Thoracic aorta (tissue), 2 donors: ENCODE results near the gene TMTC2. TPM values are rescaled to one million over a fixed set of nuclear protein-coding genes. Genes with fewer than 3 reads are reported as not detected.

Source experiments
- ATAC-seq: fragments of 150-250 bp; one replicate; pipeline ENCODE4 v1.8.0; 2017; ENCODE audit warnings: low read depth; ENCODE audit not compliant: insufficient number of reproducible peaks, low FRiP score
- DNase-seq: peaks from one replicate; pipeline ENCODE4 v3.0.0-alpha.2; 2020; ENCODE audit warnings: low spot score
- H3K27ac ChIP-seq, 2 donors: fragments of 200-600 bp; sonication (generic); 1 replicate in 1 of 2; 2 replicates in 1 of 2; pipeline ENCODE4 v1.5.1; 2016; ENCODE audit warnings: mild to moderate bottlenecking in 2 of 2, moderate library complexity in 2 of 2
- H3K27me3 ChIP-seq: fragments of 200-600 bp; sonication (generic); replicated peaks from 2 replicates; pipeline ENCODE4 v1.6.0; 2016; ENCODE audit warnings: mild to moderate bottlenecking; ENCODE audit not compliant: insufficient read depth
- H3K36me3 ChIP-seq: fragments of 200-600 bp; sonication (generic); one replicate; pipeline ENCODE4 v1.5.1; 2016
- H3K4me1 ChIP-seq, 2 donors: fragments of 200-600 bp; sonication (generic); 1 replicate in 1 of 2; 2 replicates in 1 of 2; pipeline versions ENCODE4 v1.5.1 to v1.6.0; 2016; ENCODE audit warnings: low read depth in 2 of 2, mild to moderate bottlenecking in 1 of 2; ENCODE audit not compliant: control insufficient read depth in 1 of 2
- H3K4me3 ChIP-seq: fragments of 200-600 bp; sonication (generic); 2 replicates; pipeline ENCODE4 v1.5.1; 2016; ENCODE audit warnings: mild to moderate bottlenecking
- H3K9me3 ChIP-seq: fragments of 200-600 bp; sonication (generic); 2 replicates; pipeline ENCODE4 v1.5.1; 2016
- CTCF ChIP-seq: fragments of 200-600 bp; sonication (generic); IDR thresholded peaks from one replicate; pipeline ENCODE4 v1.5.1; 2019; ENCODE audit warnings: antibody characterized with exemption
- total RNA-seq, 2 donors: library from RNA; depleted of rRNA; stranded (reverse); fragments of >200 nt; gene quantifications; one replicate each; pipeline versions ENCODE4 v1.1.0 to v1.2.3, GENCODE V29; 2016

Gene TMTC2
- total RNA-seq, 2 donors from 2014 or later: 2.8 to 8.6 TPM

GRCh38 chr12:82953397-82953796 lies 266.7 kb downstream of the TMTC2 start:
- DNase-seq (no peak), ATAC-seq (no peak)
- no peaks in the 10 kb centered on the region for H3K4me1 ChIP-seq
- H3K9me3 ChIP-seq: no peaks in the 10 kb centered on the region
- no peaks in the 10 kb centered on the region for H3K36me3 ChIP-seq
- no peak overlapping the region for H3K4me3 ChIP-seq
- no peak for TF ChIP-seq CTCF
- no peak overlapping the region for H3K27ac ChIP-seq
- no peaks in the 10 kb centered on the region for H3K27me3 ChIP-seq

GRCh38 chr12:82954064-82954463 lies 267.4 kb downstream of the TMTC2 start:
- no peaks in the 10 kb centered on the region for H3K4me1 ChIP-seq
- no peak overlapping the region for H3K4me3 ChIP-seq
- no peak for ATAC-seq
- TF ChIP-seq CTCF: no peak
- no peaks in the 10 kb centered on the region for H3K27me3 ChIP-seq
- H3K36me3 ChIP-seq: no peaks in the 10 kb centered on the region
- no peak overlapping the region for H3K27ac ChIP-seq
- H3K9me3 ChIP-seq: no peaks in the 10 kb centered on the region
- no peak for DNase-seq

- Histone ChIP-seq H3K27ac (no peak overlapping the region), H3K36me3 (no peaks in the 10 kb centered on the region), H3K4me3 (no peak overlapping the region), H3K9me3 (no peaks in the 10 kb centered on the region), H3K4me1 (no peaks in the 10 kb centered on the region), H3K27me3 (no peaks in the 10 kb centered on the region)
- DNase-seq (no peak), ATAC-seq (no peak)
- TF ChIP-seq CTCF: no peak
These were observed 267.9 kb downstream of the TMTC2 start for GRCh38 chr12:82954572-82954971.

- Histone ChIP-seq H3K36me3 (no peaks in the 10 kb centered on the region), H3K27me3 (no peaks in the 10 kb centered on the region), H3K4me1 (no peaks in the 10 kb centered on the region), H3K4me3 (no peak overlapping the region), H3K27ac (no peak overlapping the region), H3K9me3 (no peaks in the 10 kb centered on the region)
- TF ChIP-seq CTCF: no peak
- no peak for ATAC-seq
- no peak for DNase-seq
These were observed 268.3 kb downstream of the TMTC2 start for GRCh38 chr12:82955043-82955442.

- DNase-seq (no peak), ATAC-seq (no peak)
- H3K27me3 ChIP-seq: no peaks in the 10 kb centered on the region
- no peaks in the 10 kb centered on the region for H3K4me1 ChIP-seq
- TF ChIP-seq CTCF: no peak
- H3K27ac ChIP-seq: no peak overlapping the region
- H3K4me3 ChIP-seq: no peak overlapping the region
- no peaks in the 10 kb centered on the region for H3K9me3 ChIP-seq
- H3K36me3 ChIP-seq: no peaks in the 10 kb centered on the region
These were observed 272.3 kb downstream of the TMTC2 start for GRCh38 chr12:82958966-82959365.
